GM19468 (cell line): ENCODE measurements around the gene NAXD.

ENCODE experiments used
- ATAC-seq: cut with Tn5 transposase; IDR thresholded peaks from one replicate; pipeline ENCODE4 v1.9.1; 2021; ENCODE audit warnings: mild to moderate bottlenecking, moderate library complexity, moderate number of reproducible peaks; ENCODE audit not compliant: unreplicated experiment; ENCODE audit errors: extremely low read depth

NAXD gene

GRCh38 chr13:110685305-110686020 lies 70.1 kb downstream of the NAXD start:
- ATAC-seq: no peak

GRCh38 chr13:110687736-110688135 lies 72.4 kb downstream of the NAXD start:
- no peak for ATAC-seq

- ATAC-seq: no peak
Observed at GRCh38 chr13:110689041-110689440, 73.7 kb downstream of the NAXD start.
